Measurements from ENCODE around the gene SPNS2.

The SPNS2 gene

GRCh38 chr17:4553669-4554068 is 55.0 kb downstream of the SPNS2 start:
- DNase-seq, result no peak

- DNase-seq, result no peak
Measured at GRCh38 chr17:4554441-4554996, 55.8 kb downstream of the SPNS2 start.

GRCh38 chr17:4554997-4555799 is 56.5 kb downstream of the SPNS2 start, which contains the start of gene MYBBP1A:
Gene MYBBP1A, minus strand, starts transcription at chr17:4555384. Its CDS starts 60 bp downstream, at chr17:4555324.
- peak; percentile 88 to 96 for DNase-seq

GRCh38 chr17:4555873-4556759 is 57.4 kb downstream of the SPNS2 start:
- no peak for DNase-seq

- DNase-seq, result no peak
Measured at GRCh38 chr17:4556996-4557395, 58.3 kb downstream of the SPNS2 start.

- no peak for DNase-seq
Measured at GRCh38 chr17:4557626-4558346, 59.1 kb downstream of the SPNS2 start.

- no peak for DNase-seq
Measured at GRCh38 chr17:4558347-4558971, 59.8 kb downstream of the SPNS2 start.

GRCh38 chr17:4559139-4559791 is 60.6 kb downstream of the SPNS2 start:
- no peak for DNase-seq

- no peak for DNase-seq
Measured at GRCh38 chr17:4559966-4560365, 61.3 kb downstream of the SPNS2 start.

GRCh38 chr17:4560421-4560820 is 61.7 kb downstream of the SPNS2 start, which contains the start of gene GGT6:
Gene GGT6, minus strand, starts transcription at chr17:4560577. Its CDS starts 56 bp downstream, at chr17:4560521.
- no peak for DNase-seq

GRCh38 chr17:4560837-4561256 is 62.2 kb downstream of the SPNS2 start:
- DNase-seq, result no peak

- no peak for DNase-seq
Measured at GRCh38 chr17:4562015-4562969, 63.6 kb downstream of the SPNS2 start.

GRCh38 chr17:4565209-4566141 is 66.8 kb downstream of the SPNS2 start:
- peak; percentile 21 to 46 for DNase-seq

- DNase-seq, result peak in 1 of 2 donors; percentile 36
Measured at GRCh38 chr17:4566785-4567184, 68.1 kb downstream of the SPNS2 start.

GRCh38 chr17:4569591-4569990 is 70.9 kb downstream of the SPNS2 start:
- DNase-seq, result no peak

GRCh38 chr17:4572131-4572530 is 73.5 kb downstream of the SPNS2 start:
- no peak for DNase-seq

- no peak for DNase-seq
Measured at GRCh38 chr17:4573115-4573514, 74.4 kb downstream of the SPNS2 start.

- DNase-seq, result no peak
Measured at GRCh38 chr17:4573669-4574068, 75.0 kb downstream of the SPNS2 start.

- DNase-seq, result no peak
Measured at GRCh38 chr17:4574448-4575045, 75.9 kb downstream of the SPNS2 start.

Data from bone marrow (tissue), 2 donors.